DMS 273 (cell line): ENCODE results near the gene SMC3.
A peak's percentile ranks its signal among the peaks of the same experiment; 100 is the strongest.
"Not testable (repeated sequence)": the region's sequence is repeated elsewhere in the genome, so short reads cannot be mapped to it uniquely, and the experiment has no call there.

Experiments used
- DNase-seq: peaks from one replicate; lab custom pipeline; 2025; ENCODE audit not compliant: unreplicated experiment; lab: John Stamatoyannopoulos, UW

SMC3 gene

DNA sequence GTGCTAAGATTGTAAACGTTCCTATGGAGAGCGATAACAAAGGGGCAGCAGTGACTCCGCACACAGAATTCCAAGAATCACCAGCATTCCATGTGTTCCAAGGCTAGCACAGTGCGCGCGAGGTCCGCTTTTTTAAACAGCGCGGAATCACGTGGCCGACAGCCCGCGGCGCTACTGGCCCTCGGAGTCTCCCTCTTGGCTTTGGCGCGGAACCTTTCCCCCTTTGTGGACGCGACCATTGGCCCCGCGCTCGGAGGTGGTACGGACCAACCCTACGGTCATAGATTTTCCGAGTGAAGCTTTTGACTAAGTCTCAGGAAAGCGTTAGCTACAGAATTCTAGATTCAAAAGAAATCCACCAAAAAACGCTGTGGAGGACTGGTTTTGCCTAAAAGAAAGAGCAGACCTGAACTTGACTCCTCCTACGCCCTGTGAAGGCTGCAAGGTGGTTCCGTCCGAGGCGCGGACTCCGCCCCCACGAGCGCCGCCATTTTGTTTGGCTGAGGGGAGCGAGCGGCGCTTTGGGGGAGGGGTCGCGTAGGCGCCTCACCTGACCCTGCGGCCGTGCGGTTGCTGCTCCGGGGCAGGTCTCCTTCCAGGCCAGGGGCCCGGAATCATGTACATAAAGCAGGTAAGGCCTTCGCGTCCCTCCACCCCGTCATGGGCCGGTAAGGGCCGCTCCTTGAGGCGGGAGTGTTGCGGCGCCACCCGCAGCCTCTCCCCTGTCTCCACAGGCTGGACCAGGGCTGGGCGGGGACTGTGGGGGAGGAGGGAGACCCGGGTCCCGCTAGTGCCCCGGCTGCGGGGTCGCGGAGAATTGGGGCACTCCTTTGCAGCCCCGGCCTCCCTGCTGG is at the start of gene SMC3:
TSS of gene SMC3 (plus strand) at position 495 of the 854 bp plus-strand sequence. CDS start at position 617, 122 bp downstream.
- DNase-seq: peak; percentile 96

DNA sequence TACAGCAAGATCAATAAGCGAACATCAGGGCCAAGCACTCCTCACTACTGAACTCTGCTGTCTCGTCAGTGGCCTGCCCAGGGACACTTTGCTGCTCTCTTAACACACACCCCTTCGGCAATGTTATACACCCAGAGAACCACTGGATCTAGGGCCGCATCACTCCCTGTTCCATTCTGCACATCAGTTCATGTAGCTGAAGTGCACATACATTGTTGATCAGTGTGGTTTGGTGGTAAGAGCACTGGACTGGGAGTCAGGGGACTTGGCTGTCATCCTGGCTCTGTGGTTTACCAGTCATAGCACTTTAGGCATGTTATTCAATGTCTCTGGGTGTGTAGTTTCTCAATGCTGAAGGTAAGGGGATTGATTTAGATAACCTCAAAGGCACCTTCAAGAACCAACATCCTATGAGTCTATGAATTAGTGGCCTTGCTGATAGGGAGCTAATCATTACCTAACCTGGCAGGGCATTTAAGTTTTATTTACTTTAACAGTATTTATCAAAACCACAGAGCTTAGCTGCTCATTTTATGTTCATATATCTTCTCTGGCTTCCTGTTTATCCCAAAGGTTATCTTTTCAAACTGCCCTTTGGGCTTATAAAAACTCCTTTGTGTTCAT is 45.0 kb upstream of the SMC3 start:
- no peak for DNase-seq

DNA sequence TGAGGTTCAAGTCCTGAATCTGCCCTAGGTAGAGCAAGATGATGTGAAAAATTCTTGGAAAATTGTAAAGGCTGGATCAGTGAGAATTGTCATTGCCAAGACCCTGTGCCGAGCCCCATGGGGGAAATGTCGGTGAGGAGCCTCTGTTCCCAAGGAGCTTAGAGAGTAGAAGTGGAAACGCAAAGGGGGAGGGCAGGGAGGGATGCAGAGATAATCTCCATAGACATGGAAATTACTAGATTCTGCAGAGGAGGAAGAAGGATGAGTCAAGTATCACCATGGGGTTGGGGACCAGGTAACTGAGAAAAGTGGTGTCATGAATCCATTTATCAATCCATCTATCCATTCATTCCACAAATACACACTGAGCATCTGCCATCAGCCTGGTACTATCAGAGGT is 43.8 kb upstream of the SMC3 start:
- DNase-seq: no peak

DNA sequence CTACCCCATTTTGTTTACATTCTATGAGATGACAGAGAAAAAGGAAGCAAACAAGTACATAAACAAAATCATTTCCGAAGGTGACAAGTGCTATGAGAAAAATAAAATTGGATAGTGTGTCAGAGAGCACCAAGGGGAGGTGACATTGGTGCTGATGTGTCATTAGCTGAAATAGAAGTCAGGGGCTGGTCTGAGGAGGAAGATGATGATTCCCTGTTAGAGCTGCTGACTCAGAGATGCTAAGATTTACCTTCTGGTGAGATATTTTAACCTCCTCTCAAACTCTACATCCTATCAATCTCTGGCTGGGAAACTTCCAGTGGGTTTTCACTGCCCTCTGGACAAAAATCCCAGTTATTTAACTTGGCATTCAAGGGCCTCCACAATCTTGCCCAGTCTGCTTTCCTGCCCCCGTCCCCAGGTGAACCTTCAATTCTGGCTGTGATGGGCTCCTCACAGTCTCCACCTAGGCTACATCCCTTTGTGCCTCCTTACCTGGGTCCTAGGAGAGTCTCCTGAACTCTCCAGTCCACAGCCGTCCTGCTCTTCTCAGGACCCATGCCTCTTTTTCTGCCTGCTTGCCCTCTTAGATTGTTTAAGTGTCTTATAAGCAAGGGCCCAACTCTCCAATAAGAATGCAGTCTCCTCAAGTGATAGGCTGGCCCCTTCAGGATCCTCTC is 43.2 kb upstream of the SMC3 start:
- DNase-seq: no peak

DNA sequence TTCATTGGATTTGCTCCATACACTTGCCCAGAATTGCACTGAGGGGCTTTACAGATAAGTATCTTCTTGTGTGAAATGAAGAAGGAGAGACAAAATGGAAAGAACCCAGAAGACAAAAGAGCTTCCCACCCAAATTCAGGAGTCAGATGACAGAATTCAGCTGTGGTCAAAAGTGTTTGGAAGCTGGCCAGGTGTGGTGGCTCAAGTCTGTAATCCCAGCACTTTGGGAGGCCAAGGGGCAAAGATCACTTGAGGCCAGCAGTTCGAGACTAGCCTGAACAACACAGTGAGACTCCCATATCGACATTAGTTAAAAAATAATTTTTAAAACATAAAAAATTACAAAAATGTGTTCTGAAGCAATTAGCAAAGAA is 42.6 kb upstream of the SMC3 start:
- no peak for DNase-seq

DNA sequence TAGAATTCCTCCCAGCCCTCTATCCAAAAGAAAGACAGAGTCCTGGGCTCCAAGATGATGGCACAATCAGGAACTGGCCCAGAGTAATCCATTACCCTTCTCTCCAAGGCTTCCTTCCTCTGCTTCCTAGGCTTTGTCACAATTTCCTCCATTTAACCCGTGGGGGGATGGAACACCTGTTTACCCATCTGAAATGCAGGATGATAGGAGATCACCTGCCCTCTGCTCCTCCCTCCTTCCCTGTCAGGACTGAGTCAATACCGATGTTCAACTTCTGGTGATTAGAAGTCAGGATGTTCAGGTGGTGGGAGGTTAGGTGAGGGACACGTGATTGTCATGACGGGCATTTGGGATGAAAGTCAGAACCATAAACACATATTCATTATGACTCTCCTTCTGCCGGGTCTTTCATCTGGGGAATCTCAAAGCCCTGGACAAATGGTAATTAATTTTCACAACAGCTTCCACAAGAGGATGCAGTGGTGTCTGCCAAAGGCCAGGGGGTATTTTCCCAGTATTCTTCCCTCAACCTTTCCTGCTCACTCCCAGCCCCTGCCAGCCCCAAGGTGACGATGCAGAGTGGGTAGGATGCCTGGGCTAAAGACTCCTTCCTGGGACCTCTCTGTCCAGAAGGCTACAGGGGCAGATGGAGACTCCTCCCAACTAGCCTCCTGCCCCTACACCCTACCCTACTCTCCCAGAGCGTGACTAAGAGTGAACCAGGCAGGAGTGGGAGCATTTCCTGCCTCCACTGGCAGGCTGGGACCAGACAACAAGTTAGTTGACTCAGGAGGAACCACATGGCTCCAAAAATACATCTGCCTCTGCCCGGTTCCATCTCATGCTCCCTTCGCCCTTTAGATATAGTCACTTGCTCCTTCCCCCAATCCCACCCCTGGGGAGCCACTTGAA is 41.9 kb upstream of the SMC3 start:
- DNase-seq: no peak

DNA sequence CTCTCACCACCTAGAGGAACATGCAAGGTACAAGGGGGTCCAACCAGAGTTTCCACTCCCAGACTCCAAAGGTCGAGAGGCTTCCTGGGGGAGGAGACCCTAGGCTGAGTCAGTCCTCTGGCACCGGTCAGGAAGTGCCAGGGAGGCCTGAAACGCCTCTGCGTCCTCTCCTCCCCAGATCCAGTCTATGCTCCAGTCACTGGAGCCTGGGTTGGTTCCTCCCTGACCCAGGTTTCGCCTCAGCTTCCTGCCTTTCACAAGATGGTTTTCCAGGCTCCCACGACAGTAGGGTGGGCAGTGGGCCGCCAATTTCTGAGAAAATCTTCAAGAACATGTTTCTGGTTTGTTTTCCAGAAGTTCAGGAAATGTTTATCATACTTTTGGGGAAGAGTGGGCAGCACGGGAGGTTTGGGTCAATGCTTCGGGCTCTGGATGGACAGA is 39.7 kb upstream of the SMC3 start:
- DNase-seq: no peak

DNA sequence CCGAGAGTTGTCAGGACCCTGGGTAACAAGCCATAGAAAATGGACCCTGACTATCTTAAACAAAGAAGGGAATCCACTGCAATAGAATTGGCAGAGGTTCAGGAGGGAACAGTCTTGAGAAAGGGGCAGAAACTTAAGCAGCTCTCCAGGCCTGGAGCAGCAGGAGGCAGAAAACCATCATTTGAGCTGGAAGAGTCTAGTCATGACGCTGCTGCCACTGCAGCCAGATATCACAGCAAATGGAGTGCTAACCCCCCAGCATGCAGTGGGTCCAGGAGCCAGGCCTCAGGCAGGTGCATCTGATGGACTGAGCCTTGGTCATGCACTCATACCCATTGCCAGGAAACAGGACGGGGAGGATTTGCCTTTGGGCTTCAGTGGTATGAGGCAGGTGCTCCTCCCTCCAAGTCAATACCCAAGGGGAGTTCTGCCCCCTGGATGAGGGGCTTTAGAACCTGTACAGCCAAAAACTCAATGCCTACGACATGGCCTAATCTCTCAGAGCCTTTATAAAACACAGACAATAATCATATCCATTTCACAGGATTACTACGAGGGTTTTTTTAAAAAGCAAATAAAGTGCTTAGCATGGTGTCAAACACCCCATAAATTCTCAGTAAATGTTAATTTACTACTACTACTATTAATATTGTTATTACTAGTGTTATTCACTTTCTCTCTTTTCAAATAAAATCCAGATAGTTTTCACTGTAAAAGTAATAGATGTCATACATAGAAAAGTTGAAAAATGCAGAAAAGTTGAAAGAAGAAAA is 39.1 kb upstream of the SMC3 start:
- DNase-seq: no peak

DNA sequence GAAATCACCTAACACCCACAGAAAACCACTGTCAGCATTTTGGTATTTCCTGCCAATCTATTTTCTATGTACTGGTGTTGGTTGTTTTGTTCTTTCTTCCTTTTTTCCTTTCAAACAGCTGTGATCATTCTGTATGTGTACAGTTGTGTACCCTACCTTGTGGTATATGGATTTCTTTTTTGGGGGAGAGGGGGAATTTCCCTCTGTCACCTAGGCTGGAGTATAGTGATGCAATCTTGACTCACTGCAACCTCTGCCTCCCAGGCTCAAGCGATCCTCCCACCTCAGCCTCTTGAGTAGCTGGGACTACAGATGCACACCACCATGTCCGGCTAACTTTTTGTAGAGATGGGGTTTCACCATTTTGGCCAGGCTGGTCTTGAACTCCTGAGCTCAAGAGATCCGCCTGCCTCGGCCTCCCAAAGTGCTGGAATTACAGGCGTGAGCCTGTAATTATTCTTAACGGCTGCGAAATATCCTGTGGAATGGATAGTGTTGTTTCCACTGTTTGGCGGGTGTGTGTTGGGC is 38.4 kb upstream of the SMC3 start:
- DNase-seq: not testable (repeated sequence)

DNA sequence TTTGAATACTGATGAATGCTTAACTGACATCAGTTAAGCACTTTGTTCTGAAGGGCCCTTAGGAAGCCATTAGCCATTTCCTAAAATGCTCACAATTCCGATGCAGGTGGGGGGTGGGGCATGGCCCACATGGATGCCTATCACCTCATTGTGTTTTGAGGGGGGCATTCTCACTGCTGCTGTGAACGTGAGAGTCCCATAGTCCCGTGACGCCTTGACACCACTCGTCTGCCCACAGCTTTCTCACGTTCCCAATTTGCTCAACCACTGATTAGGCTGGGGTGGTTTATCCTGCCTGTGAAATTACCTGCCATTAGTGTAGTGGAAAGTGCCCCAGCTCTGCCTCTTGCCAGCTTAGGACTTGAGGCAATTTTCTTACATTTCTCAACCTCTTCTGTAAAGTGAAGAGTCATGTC is 37.9 kb upstream of the SMC3 start:
- DNase-seq: no peak

DNA sequence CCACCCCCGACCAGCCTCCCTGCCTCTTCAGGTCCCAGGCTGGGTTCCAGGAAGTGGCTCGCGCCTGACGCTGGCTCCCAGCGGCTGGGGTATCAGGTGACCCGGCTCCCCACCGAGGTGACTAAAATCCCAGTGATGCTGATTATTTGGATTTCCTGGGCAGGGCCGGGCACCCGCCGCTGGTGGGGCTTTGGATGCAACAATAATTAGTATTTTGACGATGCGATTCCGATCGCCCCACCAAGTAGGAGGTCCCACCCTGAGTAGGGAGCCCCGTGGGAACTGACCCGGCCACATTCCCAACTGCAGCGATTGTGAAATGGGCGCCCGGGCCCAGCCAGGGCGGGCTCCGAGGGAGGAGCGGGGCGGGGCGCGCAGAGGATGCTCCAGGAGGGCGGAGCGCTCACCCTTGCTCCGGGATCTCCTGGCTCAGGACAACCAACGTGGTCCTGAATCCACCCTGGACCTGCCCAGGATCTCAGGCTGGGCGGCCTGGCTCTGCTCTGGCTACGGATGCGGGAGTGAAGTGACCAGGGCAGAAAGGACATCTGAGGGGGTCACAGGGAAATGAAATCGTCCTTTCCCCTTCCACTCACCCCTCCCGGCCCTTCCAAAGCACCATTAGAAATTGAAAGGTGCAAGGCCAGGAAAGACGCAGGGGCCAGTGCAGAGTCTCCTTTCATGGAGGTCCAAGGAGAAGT is 37.2 kb upstream of the SMC3 start:
- peak; percentile 65 for DNase-seq

DNA sequence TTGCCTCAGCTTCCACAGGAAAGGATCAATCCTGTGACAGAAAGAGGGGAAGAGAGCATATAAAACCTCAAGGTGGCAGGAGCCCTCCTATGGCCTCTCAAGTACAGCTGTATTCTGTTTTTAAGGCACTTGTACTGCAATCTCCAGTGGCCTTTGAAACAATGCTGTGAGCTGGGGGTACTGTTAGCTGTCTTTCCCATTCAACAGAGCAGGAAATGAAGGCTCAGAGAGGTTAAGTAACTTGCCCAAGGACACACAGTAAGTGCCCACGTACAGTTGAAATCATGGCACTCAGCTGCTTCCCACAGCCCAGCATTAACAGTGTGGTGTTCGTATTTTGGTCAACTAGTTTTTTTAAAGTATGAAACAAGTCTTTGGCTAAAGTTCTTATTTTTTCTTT is 35.8 kb upstream of the SMC3 start:
- DNase-seq: no peak

DNA sequence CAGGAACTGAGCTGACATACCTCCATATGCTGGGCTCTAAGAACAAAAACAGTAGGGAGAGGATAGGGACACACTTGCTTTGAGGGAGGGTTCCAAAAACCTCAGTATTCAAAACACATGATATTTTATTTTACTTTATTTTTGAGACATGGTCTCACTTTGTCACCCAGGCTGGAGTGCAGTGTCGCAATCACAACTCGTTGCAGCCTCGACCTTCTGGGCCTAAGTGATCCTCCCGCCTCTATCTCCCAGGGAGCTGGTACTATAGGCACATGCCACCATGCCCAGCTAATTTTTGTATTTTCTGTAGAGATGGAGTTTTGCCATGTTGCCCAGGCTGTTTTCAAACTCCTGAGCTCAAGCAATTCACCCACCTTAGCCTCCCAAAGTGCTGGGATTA is 34.9 kb upstream of the SMC3 start:
- DNase-seq: not testable (repeated sequence)

DNA sequence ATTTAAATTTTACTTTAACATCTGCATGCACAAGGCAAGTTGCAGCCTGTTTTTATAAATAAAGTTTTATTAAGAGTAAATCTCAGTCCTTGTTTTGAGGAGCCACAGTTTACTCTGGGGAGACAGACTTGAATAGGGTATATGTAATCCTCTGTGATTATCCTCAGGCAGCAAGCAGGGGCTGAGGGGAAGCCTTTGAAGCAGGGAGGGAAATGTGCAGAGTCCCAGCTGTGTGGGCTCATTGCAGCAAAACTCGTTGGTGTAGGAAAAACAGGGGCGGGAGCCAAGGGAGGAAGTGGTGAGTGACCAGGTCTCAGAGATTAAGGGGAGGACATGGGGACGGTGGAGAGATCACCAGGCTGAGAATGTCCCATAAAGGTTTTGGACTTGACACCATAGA is 34.3 kb upstream of the SMC3 start:
- no peak for DNase-seq

DNA sequence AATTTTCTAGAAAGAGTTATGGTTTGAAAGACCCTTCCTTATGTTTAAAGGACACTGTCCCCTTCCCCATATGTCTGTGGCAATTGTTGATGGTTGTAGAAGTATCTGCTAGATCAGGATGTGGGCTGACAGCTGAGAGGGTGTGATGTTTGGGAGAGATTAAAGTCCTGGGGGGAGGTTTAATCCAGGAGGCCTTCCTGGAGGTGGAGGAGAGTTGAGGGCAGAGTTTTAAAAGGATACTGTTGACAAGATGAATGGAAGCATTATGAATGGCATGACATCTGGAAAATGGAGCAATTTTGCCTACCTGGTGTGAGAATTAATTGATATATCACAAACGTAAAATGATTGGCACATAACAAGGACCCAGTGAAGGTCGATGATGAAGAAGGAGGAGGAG is 32.9 kb upstream of the SMC3 start:
- no peak for DNase-seq

DNA sequence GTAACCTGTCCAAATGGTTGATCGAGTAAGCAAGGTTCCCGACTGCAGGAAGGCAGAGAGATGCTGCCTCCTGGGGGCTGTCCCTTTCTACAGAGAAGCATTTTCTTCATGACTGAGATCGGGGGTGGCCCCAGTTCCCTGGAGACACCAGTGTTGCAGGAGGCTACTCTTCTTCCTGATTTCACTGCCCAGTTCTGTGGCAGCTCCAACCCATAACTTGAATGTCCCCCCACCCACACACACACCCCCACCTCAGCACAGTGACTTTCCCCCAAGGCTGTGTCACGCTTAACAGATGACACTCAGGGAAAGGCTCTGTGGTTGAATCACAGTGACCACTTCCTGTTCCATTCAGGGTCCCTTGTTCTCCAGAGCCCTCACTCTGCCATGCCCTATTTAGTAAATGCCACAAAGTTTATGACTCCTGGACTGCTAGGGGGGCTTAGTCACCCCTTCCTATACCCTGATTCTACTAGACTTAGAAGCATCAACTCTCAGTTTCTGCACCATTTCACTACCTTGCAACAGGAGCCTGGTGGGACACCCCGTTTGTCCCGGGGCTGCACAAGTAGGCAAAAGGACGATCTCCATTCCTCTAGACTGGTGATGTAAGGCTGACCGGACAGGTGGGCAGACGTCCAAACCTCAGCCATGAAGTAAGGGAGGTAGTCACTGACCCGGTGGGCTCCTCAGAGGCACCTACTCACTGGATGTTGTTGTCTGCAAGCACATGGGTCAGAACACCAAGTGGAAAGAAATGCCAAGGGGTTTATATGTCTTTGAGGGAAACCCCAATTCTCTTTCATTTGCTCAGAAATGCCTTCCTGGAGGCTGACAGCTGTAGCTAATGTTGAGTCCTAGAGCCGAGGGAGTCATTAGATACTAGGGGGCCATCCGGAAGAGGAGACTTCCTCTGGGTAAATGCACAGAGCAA is 31.3 kb upstream of the SMC3 start:
- DNase-seq: peak; percentile 12

DNA sequence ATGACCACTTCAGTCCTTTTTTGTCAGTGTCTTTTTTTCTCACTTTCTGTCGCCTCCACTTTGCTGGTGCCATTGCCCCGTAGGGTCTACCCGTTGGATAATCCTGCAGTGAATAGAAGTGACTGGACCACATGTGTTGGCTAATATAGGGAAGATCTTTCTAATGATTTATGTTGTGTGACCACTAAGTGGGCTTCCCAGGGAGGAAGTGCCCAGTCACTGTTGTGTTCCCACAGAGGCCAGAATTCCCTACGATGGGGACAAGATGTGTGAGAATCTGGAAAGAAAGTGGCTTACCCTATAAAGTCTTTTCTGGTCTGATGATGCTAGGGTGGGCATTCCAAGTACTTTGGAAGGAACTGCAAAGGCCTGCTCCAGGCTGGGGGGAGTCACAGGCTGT is 28.4 kb upstream of the SMC3 start:
- DNase-seq: no peak

DNA sequence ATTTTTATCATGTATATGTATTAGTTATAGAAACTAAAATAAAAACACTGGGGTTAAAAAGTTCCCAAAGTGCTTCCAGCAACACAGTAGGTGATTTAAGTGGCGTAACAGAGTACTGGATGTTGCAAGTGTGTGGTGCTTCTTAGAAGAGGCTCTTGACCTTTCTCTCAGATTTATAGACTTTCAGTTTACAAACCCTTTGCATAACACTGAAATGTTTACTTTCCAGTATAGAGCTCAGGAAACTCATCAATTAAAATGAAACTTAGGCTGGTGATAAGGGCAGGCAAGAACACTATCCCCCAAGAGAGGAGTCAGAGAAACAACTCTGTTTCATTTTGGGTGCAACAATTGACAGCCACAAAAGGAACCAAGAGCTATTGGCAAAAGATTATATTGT is 27.5 kb upstream of the SMC3 start:
- no peak for DNase-seq
